GM12873 (cell line): ENCODE measurements around the gene RAB6B.

ENCODE experiments used
- CTCF ChIP-seq: IDR thresholded peaks from 2 replicates; pipeline ENCODE4 v1.5.1; 2012; ENCODE audit warnings: low read depth, mild to moderate bottlenecking, moderate library complexity, low read length, control low read depth; ENCODE audit not compliant: insufficient read depth; ENCODE audit errors: missing control alignments

Gene RAB6B

GRCh38 chr3:133783762-133784161, 111.9 kb downstream of the RAB6B start:
- no peak for TF ChIP-seq CTCF

- no peak for TF ChIP-seq CTCF
These were observed 113.2 kb downstream of the RAB6B start for GRCh38 chr3:133782454-133782853.

GRCh38 chr3:133781570-133781969, 114.1 kb downstream of the RAB6B start:
- TF ChIP-seq CTCF: no peak

GRCh38 chr3:133779626-133780203, 116.0 kb downstream of the RAB6B start:
- no peak for TF ChIP-seq CTCF

- no peak for TF ChIP-seq CTCF
These were observed 117.7 kb downstream of the RAB6B start for GRCh38 chr3:133777807-133778568.

- peak; percentile 11 for TF ChIP-seq CTCF
These were observed 118.8 kb downstream of the RAB6B start for GRCh38 chr3:133776794-133777438.

- TF ChIP-seq CTCF: no peak
These were observed 119.8 kb downstream of the RAB6B start for GRCh38 chr3:133775835-133776234.
